Neural crest cell (in vitro differentiated cells): Measurements from ENCODE around the gene ERMAP. TPM values are rescaled to one million over a fixed set of nuclear protein-coding genes. Genes with fewer than 3 reads are reported as not detected.

Source experiments
- DNase-seq: peaks from one replicate; pipeline ENCODE4 v3.0.0; 2021; ENCODE audit warnings: low read depth, mixed read lengths, low spot score
- H3K27ac Mint-ChIP-seq: one replicate; pipeline ENCODE4 v1.8.0; 2021; ENCODE audit warnings: mild to moderate bottlenecking, mixed read lengths; ENCODE audit not compliant: unreplicated experiment
- H3K27me3 Mint-ChIP-seq: 2 replicates; pipeline ENCODE4 v1.8.0; 2021; ENCODE audit warnings: low read depth, mild to moderate bottlenecking, mixed read lengths
- H3K36me3 Mint-ChIP-seq: 2 replicates; pipeline ENCODE4 v1.8.0; 2021; ENCODE audit warnings: low read depth, mild to moderate bottlenecking, mixed read lengths
- H3K4me1 Mint-ChIP-seq: 2 replicates; pipeline ENCODE4 v1.8.0; 2021; ENCODE audit warnings: mixed read lengths
- H3K4me3 Mint-ChIP-seq: one replicate; pipeline ENCODE4 v1.8.0; 2021; ENCODE audit warnings: mild to moderate bottlenecking, mixed read lengths
- H3K9me3 Mint-ChIP-seq: 2 replicates; pipeline ENCODE4 v1.8.0; 2021; ENCODE audit warnings: mixed read lengths
- CTCF ChIP-seq: fragments of 200-600 bp; sonication (generic); conservative IDR thresholded peaks from 2 replicates; pipeline ENCODE4 v1.5.0; 2021; ENCODE audit warnings: antibody characterized with exemption, mild to moderate bottlenecking
- total RNA-seq: library from RNA; stranded (reverse); gene quantifications from 2 replicates; pipeline ENCODE4 v1.2.1, GENCODE V29; 2021

ERMAP gene
- total RNA-seq, 1 donor from 2014 or later: 8.8 TPM

- peaks cover 4% of the 10 kb centered on the region for H3K4me1 Mint-ChIP-seq
- no peak for DNase-seq
- no peak overlapping the region for H3K27ac Mint-ChIP-seq
- H3K9me3 Mint-ChIP-seq: peaks cover 6% of the 10 kb centered on the region
- peaks cover 5% of the 10 kb centered on the region for H3K27me3 Mint-ChIP-seq
- no peaks in the 10 kb centered on the region for H3K36me3 Mint-ChIP-seq
- TF ChIP-seq CTCF: no peak
- H3K4me3 Mint-ChIP-seq: no peak overlapping the region
Measured at GRCh38 chr1:42873670-42874069, 56.7 kb downstream of the ERMAP start.

DNA sequence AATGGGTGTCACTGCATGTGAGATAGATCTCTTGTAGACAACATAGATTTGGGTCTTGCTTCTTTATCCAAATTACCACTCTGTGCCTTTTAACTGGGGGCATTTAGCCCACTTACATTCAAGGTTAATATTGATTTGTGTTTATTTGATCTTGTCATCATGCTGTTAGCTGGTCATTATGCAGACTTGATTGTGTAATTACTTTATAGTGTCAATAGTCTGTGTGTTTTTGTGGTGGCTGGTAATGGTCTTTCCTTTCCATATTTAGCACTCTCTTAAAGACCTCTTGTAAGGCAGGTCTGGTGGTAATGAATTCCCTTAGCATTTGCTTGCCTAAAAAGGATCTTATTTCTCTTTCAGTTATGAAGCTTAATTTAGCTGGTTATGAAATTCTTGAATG lies 59.1 kb downstream of the ERMAP start:
- Mint-ChIP-seq H3K4me3 (no peak overlapping the region), H3K36me3 (no peaks in the 10 kb centered on the region), H3K9me3 (peaks cover 6% of the 10 kb centered on the region), H3K4me1 (peaks cover 4% of the 10 kb centered on the region), H3K27me3 (peaks cover 8% of the 10 kb centered on the region), H3K27ac (no peak overlapping the region)
- TF ChIP-seq CTCF: no peak
- DNase-seq: no peak

- H3K9me3 Mint-ChIP-seq: peaks cover 6% of the 10 kb centered on the region
- H3K27me3 Mint-ChIP-seq: peaks cover 5% of the 10 kb centered on the region
- H3K36me3 Mint-ChIP-seq: no peaks in the 10 kb centered on the region
- DNase-seq: no peak
- H3K4me3 Mint-ChIP-seq: no peak overlapping the region
- no peak overlapping the region for H3K27ac Mint-ChIP-seq
- TF ChIP-seq CTCF: no peak
- peaks cover 4% of the 10 kb centered on the region for H3K4me1 Mint-ChIP-seq
Measured at GRCh38 chr1:42877380-42877779, 60.5 kb downstream of the ERMAP start.

- H3K36me3 Mint-ChIP-seq: no peaks in the 10 kb centered on the region
- H3K4me1 Mint-ChIP-seq: no peaks in the 10 kb centered on the region
- H3K27ac Mint-ChIP-seq: no peak overlapping the region
- no peaks in the 10 kb centered on the region for H3K9me3 Mint-ChIP-seq
- DNase-seq: no peak
- no peak overlapping the region for H3K4me3 Mint-ChIP-seq
- H3K27me3 Mint-ChIP-seq: peaks cover 2% of the 10 kb centered on the region
- no peak for TF ChIP-seq CTCF
Measured at GRCh38 chr1:42880384-42880783, 63.5 kb downstream of the ERMAP start.

DNA sequence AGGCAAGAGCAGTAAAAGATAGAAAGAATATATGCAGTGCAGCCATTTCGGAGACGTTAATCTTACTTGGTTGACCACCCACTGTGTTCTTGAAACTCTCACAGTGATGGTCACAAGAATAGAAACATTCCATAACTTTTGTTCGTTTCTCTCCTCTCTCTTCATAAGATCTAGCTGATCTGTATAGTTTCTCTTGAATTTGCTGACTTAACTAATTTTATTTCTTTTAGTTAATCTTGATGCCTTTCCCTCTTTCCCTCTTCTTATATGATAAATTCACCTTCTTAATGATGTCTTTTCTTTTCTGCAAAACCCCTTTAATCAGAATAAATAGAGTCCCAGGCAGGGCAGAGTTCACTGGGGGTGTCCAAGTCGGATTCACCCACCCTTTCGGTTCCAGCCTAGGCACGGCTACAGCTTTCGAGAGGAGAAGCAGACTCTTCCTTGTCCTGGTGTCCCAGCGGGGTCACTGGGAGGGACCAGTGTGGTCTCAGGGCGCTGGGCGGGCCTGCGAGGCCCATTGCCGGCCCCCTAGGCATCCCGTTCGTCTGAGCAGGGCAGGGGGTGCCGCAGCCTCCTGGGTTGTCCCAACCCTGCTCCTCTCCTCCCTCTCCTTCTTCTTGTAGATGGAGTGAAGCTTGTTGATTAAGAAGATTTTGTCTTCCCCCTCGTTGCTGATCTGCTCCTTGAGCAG lies 69.3 kb downstream of the ERMAP start:
- H3K36me3 Mint-ChIP-seq: no peaks in the 10 kb centered on the region
- no peak for DNase-seq
- H3K9me3 Mint-ChIP-seq: no peaks in the 10 kb centered on the region
- no peaks in the 10 kb centered on the region for H3K27me3 Mint-ChIP-seq
- no peak overlapping the region for H3K27ac Mint-ChIP-seq
- no peak overlapping the region for H3K4me3 Mint-ChIP-seq
- no peak for TF ChIP-seq CTCF
- no peaks in the 10 kb centered on the region for H3K4me1 Mint-ChIP-seq
